Esophagus squamous epithelium (tissue), 5 donors: Measurements from ENCODE around the gene CDHR2. TPM values are rescaled to one million over a fixed set of nuclear protein-coding genes. Genes with fewer than 3 reads are reported as not detected.
A peak's percentile ranks its signal among the peaks of the same experiment; 100 is the strongest.

Experiments
- DNase-seq: peaks from one replicate; lab custom pipeline; 2025; lab: John Stamatoyannopoulos, UW
- H3K27ac ChIP-seq, 4 donors: fragments of 200-600 bp; sonication (generic); one replicate each; pipeline ENCODE4 v1.5.1; 2016 to 2019; ENCODE audit warnings: mild to moderate bottlenecking in 1 of 4
- H3K27me3 ChIP-seq, 4 donors: fragments of 200-600 bp; sonication (generic); 1 replicate in 3 of 4; 2 replicates in 1 of 4; pipeline versions ENCODE4 v1.5.1 to v1.6.0; 2017 to 2021; ENCODE audit warnings: antibody characterized with exemption in 1 of 4
- H3K36me3 ChIP-seq, 3 donors: fragments of 200-600 bp; sonication (generic); one replicate each; pipeline ENCODE4 v1.5.1; 2016 to 2019
- H3K4me1 ChIP-seq, 3 donors: fragments of 200-600 bp; sonication (generic); one replicate each; pipeline ENCODE4 v1.5.1; 2017 to 2019
- H3K4me3 ChIP-seq, 4 donors: fragments of 200-600 bp; sonication (generic); 1 replicate in 3 of 4; 2 replicates in 1 of 4; pipeline ENCODE4 v1.5.1; 2016 to 2019; ENCODE audit warnings: mild to moderate bottlenecking in 2 of 4, moderate library complexity in 1 of 4
- H3K9me3 ChIP-seq, 3 donors: fragments of 200-600 bp; sonication (generic); one replicate each; pipeline ENCODE4 v1.5.1; 2016 to 2019
- CTCF ChIP-seq, 6 experiments: fragments of 450-650 bp in 4 of 6; fragments of 200-600 bp in 2 of 6; sonication (generic) in 2 of 6; IDR thresholded peaks; one replicate each; pipeline ENCODE4 v1.5.1; 2016 to 2019; ENCODE audit warnings: antibody characterized with exemption in 6 of 6, mild to moderate bottlenecking in 4 of 6, moderate library complexity in 4 of 6
- POLR2A ChIP-seq, 4 donors: fragments of 450-650 bp; IDR thresholded peaks; one replicate each; pipeline ENCODE4 v1.6.1; 2017; ENCODE audit warnings: antibody characterized with exemption in 4 of 4, mild to moderate bottlenecking in 4 of 4, moderate library complexity in 3 of 4
- WGBS, 2 donors: methylation state at CpG; one replicate each; pipeline ENCODE4 v1.1.5; 2018; 5-methylcytosine and 5-hydroxymethylcytosine counted together
- intact Hi-C: fragments of 100-400 bp; cut with DNase I; formaldehyde crosslinking; loops from one replicate; pipeline ENCODE4 v1.15.0; 2022
- total RNA-seq, 4 donors: library from RNA; depleted of rRNA; stranded (reverse); fragments of >200 nt; gene quantifications; one replicate each; pipeline ENCODE4 v1.1.0, GENCODE V29; 2016
- donor health status: DM: yes; HTN: yes; CAD: no.

Gene CDHR2
- total RNA-seq, 4 donors from 2014 or later, result under 0.01 TPM; not detected in 3

- TF ChIP-seq POLR2A (IDR thresholded peaks at IDR 0.05) (no peak), CTCF (IDR thresholded peaks at IDR 0.05) (peak in 1 of 6 experiments; percentile 49)
- Histone ChIP-seq H3K27ac (peak within 1 kb of the TSS; percentile 14 to 55 (median 26)), H3K36me3 (no peaks in the 10 kb centered on the region), H3K27me3 (peaks cover 0 to 56% (median 0%) of the 10 kb centered on the region in 4 donors), H3K9me3 (no peaks in the 10 kb centered on the region), H3K4me1 (peaks cover 11 to 19% (median 13%) of the 10 kb centered on the region in 3 donors), H3K4me3 (peak within 1 kb of the TSS; percentile 60 to 83 (median 63))
- no peak for DNase-seq
- no CpG with 5 or more reads among the region's 101 CpGs for WGBS, 2 donors
- intact Hi-C loops, result no loop called here
Observed at GRCh38 chr5:176609724-176610434, 60.7 kb downstream of the CDHR2 start, which contains the start of gene GPRIN1. Gene GPRIN1 (minus strand): TSS chr5:176610156. CDS start chr5:176599834, 10,322 bp downstream.

GRCh38 chr5:176610435-176610773 is 61.3 kb downstream of the CDHR2 start:
- Histone ChIP-seq H3K4me1 (peaks cover 11 to 19% (median 13%) of the 10 kb centered on the region in 3 donors), H3K36me3 (no peaks in the 10 kb centered on the region), H3K27me3 (peaks cover 0 to 61% (median 0%) of the 10 kb centered on the region in 4 donors), H3K4me3 (peak overlapping the region; percentile 60 to 83 (median 63)), H3K9me3 (no peaks in the 10 kb centered on the region), H3K27ac (peak overlapping the region in 3 of 4 donors; percentile 17 to 55 (median 36))
- no peak for TF ChIP-seq CTCF (IDR thresholded peaks at IDR 0.05)
- no peak for TF ChIP-seq POLR2A (IDR thresholded peaks at IDR 0.05)
- intact Hi-C loops, result no loop called here
- no CpG with 5 or more reads among the region's 31 CpGs for WGBS, 2 donors
- DNase-seq, result no peak

GRCh38 chr5:176611435-176611834 is 62.3 kb downstream of the CDHR2 start:
- TF ChIP-seq POLR2A (IDR thresholded peaks at IDR 0.05), result no peak
- no peak for TF ChIP-seq CTCF (IDR thresholded peaks at IDR 0.05)
- DNase-seq, result no peak
- Histone ChIP-seq H3K27me3 (peaks cover 0 to 71% (median 0%) of the 10 kb centered on the region in 4 donors), H3K36me3 (no peaks in the 10 kb centered on the region), H3K9me3 (no peaks in the 10 kb centered on the region), H3K4me3 (no peak overlapping the region), H3K4me1 (peaks cover 11 to 19% (median 13%) of the 10 kb centered on the region in 3 donors), H3K27ac (no peak overlapping the region)
- intact Hi-C loops, result no loop called here
- 12 to 16% methylated on average over 10 of the region's 10 CpGs for WGBS, 2 donors

- H3K36me3 ChIP-seq, result no peaks in the 10 kb centered on the region
- no peaks in the 10 kb centered on the region for H3K9me3 ChIP-seq
- TF ChIP-seq CTCF (IDR thresholded peaks at IDR 0.05), result no peak
- TF ChIP-seq POLR2A (IDR thresholded peaks at IDR 0.05), result no peak
- DNase-seq, result no peak
- WGBS, 2 donors, result 79 to 82% methylated on average over 6 of the region's 6 CpGs
- intact Hi-C loops, result no loop called here
- peaks cover 11 to 19% (median 13%) of the 10 kb centered on the region in 3 donors for H3K4me1 ChIP-seq
- no peak overlapping the region for H3K27ac ChIP-seq
- H3K4me3 ChIP-seq, result no peak overlapping the region
- H3K27me3 ChIP-seq, result peaks cover 0 to 74% (median 0%) of the 10 kb centered on the region in 4 donors
Observed at GRCh38 chr5:176612008-176612407, 62.9 kb downstream of the CDHR2 start.

GRCh38 chr5:176612855-176613254 is 63.7 kb downstream of the CDHR2 start:
- Histone ChIP-seq H3K36me3 (no peaks in the 10 kb centered on the region), H3K27ac (no peak overlapping the region), H3K4me1 (peaks cover 11 to 19% (median 13%) of the 10 kb centered on the region in 3 donors), H3K4me3 (no peak overlapping the region), H3K9me3 (no peaks in the 10 kb centered on the region), H3K27me3 (peaks cover 0 to 80% (median 0%) of the 10 kb centered on the region in 4 donors)
- intact Hi-C loops, result no loop called here
- WGBS, 2 donors, result 45 to 60% methylated on average over 1 to 2 of the region's 2 CpGs
- DNase-seq, result no peak
- TF ChIP-seq POLR2A (IDR thresholded peaks at IDR 0.05) (no peak), CTCF (IDR thresholded peaks at IDR 0.05) (no peak)
